Panc1 (cell line): Measurements from ENCODE around the gene PPIA. TPM values are rescaled to one million over a fixed set of nuclear protein-coding genes. Genes with fewer than 3 reads are reported as not detected.

Experiments used
- ATAC-seq: fragments of 200-7000 bp; cut with Tn5 transposase; 2 replicates; pipeline ENCODE4 v1.9.1; 2020; ENCODE audit warnings: mild to moderate bottlenecking, moderate library complexity
- BruUV-seq: library from RNA; stranded (reverse); fragments of 400-500 nt; replicated peaks from 2 replicates; lab custom pipeline; 2021; lab: Mats Ljungman, UMichigan
- CTCF ChIA-PET: fragments of 300-600 bp; sonication (Branson Sonifier 250); formaldehyde crosslinking; loops from one replicate; lab custom pipeline; 2022; ENCODE audit warnings: antibody characterized with exemption; lab: Charles Lee
- POLR2A ChIA-PET: fragments of 300-600 bp; sonication (Branson Sonifier 250); formaldehyde crosslinking; loops from one replicate; lab custom pipeline; 2022; ENCODE audit warnings: antibody characterized with exemption; lab: Charles Lee
- DNase-seq: peaks from one replicate; pipeline ENCODE4 v3.0.0-alpha.2; 2010; ENCODE audit warnings: low read depth, low spot score
- H3K27ac ChIP-seq: 2 replicates; pipeline ENCODE4 v1.5.1; 2011; ENCODE audit warnings: mild to moderate bottlenecking, low read length, inconsistent platforms
- H3K27me3 ChIP-seq: fragments of 200-500 bp; sonication (Bioruptor generic); 2 replicates; pipeline ENCODE4 v1.6.0; 2014; ENCODE audit warnings: low read length, inconsistent platforms; ENCODE audit not compliant: control insufficient read depth, insufficient read depth
- H3K36me3 ChIP-seq: fragments of 200-500 bp; sonication (Bioruptor generic); 2 replicates; pipeline ENCODE4 v1.5.1; 2014; ENCODE audit warnings: inconsistent platforms, mild to moderate bottlenecking, low read length, moderate library complexity; ENCODE audit not compliant: control insufficient read depth, insufficient read depth
- H3K4me1 ChIP-seq: 2 replicates; pipeline ENCODE4 v1.5.1; 2011; ENCODE audit warnings: inconsistent platforms, mild to moderate bottlenecking, low read length, moderate library complexity; ENCODE audit not compliant: control insufficient read depth, insufficient read depth
- H3K4me3 ChIP-seq, 2 experiments: 2 replicates each; pipeline ENCODE4 v1.5.1; 2011 to 2012; ENCODE audit warnings: low read depth in 2 of 2, low read length in 2 of 2, mild to moderate bottlenecking in 2 of 2, inconsistent platforms in 1 of 2, moderate library complexity in 1 of 2
- H3K9me3 ChIP-seq: fragments of 200-500 bp; sonication (Bioruptor generic); 2 replicates; pipeline ENCODE4 v1.5.1; 2014; ENCODE audit warnings: low read depth, mild to moderate bottlenecking, inconsistent platforms, low read length, moderate library complexity; ENCODE audit not compliant: control insufficient read depth, insufficient read depth
- POLR2AphosphoS5 ChIP-seq: IDR thresholded peaks from 2 replicates; pipeline ENCODE4 v1.6.1; 2012; ENCODE audit warnings: mild to moderate bottlenecking, low read depth, low read length, moderate library complexity
- SIN3A ChIP-seq: IDR thresholded peaks from 2 replicates; pipeline ENCODE4 v1.6.1; 2012; ENCODE audit warnings: low read depth, mild to moderate bottlenecking, low read length, moderate library complexity, borderline replicate concordance; ENCODE audit not compliant: insufficient read depth
- TCF7L2 ChIP-seq: IDR thresholded peaks from 2 replicates; pipeline ENCODE4 v1.6.1; 2011; ENCODE audit warnings: mild to moderate bottlenecking, low read depth, low read length, inconsistent platforms
- in situ Hi-C: cut with HindIII; loops from 2 replicates; pipeline ENCODE4 v1.10.0; 2016; ENCODE audit warnings: low sequenced_read_pairs, low pct_unique_long_range_greater_than_20kb
- intact Hi-C: fragments of 100-400 bp; cut with micrococcal nuclease; formaldehyde crosslinking; loops from one replicate; pipeline ENCODE4 v1.10.0; 2022; ENCODE audit not compliant: unreplicated experiment
- total RNA-seq: library from RNA; stranded (reverse); gene quantifications from one replicate; pipeline ENCODE4 v1.2.1, GENCODE V29; 2021; ENCODE audit not compliant: unreplicated experiment
- TF ChIP-seq, protein P1 (sequence below): fragments of 450-650 bp; IDR thresholded peaks from 2 replicates; pipeline ENCODE4 v1.5.1; 2017; ENCODE audit warnings: mild to moderate bottlenecking
- TF ChIP-seq, protein P2 (sequence below), 2 experiments: IDR thresholded peaks; 2 replicates each; pipeline ENCODE4 v1.6.1; 2011 to 2012; ENCODE audit warnings: low read depth in 2 of 2, control low read depth in 1 of 2, low read length in 1 of 2, mild to moderate bottlenecking in 1 of 2, moderate library complexity in 1 of 2; ENCODE audit not compliant: insufficient read depth in 1 of 2

PPIA gene
- total RNA-seq, 1 experiment from 2014 or later, result 3,706 TPM

DNA sequence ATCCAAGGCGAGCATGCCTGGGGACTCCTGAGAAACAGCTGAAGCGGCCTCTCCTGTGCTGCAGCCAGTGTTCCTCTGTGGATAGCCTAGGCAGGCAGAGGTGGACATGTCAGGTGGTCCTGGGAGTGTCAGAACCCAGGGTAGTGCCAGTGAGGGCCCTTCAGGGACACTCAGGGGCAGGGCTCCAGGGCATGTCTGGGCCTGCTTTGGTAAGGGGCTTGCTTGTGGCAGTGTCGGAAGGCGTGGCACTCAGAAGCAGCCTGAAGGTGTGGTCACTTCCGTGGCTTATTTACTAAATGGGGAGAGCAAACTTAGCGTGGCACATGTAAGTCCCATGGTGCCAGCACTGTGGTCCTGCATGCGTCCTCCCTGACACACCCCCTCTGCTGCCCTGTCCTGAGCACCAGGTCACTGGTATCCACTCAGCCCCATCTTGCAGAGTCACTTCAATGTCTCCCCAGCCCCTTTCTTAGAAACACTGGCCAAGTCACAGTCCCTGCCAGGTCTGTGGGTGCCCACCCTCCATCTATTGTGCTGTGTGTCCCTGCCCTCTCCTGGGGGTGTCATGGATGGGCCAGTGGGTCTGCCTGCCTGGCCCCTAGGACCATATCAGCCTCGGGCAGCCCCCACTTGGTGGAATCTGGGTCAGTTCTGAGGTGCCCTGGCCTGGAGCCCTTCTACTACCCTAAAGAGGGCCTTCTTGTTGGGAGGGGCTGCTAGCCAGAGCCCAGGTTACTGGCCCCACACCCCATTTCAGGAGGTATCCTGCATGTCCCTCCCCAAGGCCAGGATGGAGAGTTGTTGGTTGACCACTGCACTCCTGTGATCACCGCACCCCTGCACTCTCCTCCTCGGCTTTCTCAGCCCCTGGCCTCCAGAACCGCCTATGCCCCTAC is 41.4 kb upstream of the PPIA start:
- CTCF ChIA-PET, result no interaction called here
- TF ChIP-seq, protein P1, sequence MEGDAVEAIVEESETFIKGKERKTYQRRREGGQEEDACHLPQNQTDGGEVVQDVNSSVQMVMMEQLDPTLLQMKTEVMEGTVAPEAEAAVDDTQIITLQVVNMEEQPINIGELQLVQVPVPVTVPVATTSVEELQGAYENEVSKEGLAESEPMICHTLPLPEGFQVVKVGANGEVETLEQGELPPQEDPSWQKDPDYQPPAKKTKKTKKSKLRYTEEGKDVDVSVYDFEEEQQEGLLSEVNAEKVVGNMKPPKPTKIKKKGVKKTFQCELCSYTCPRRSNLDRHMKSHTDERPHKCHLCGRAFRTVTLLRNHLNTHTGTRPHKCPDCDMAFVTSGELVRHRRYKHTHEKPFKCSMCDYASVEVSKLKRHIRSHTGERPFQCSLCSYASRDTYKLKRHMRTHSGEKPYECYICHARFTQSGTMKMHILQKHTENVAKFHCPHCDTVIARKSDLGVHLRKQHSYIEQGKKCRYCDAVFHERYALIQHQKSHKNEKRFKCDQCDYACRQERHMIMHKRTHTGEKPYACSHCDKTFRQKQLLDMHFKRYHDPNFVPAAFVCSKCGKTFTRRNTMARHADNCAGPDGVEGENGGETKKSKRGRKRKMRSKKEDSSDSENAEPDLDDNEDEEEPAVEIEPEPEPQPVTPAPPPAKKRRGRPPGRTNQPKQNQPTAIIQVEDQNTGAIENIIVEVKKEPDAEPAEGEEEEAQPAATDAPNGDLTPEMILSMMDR, result no peak
- TF ChIP-seq, protein P2, sequence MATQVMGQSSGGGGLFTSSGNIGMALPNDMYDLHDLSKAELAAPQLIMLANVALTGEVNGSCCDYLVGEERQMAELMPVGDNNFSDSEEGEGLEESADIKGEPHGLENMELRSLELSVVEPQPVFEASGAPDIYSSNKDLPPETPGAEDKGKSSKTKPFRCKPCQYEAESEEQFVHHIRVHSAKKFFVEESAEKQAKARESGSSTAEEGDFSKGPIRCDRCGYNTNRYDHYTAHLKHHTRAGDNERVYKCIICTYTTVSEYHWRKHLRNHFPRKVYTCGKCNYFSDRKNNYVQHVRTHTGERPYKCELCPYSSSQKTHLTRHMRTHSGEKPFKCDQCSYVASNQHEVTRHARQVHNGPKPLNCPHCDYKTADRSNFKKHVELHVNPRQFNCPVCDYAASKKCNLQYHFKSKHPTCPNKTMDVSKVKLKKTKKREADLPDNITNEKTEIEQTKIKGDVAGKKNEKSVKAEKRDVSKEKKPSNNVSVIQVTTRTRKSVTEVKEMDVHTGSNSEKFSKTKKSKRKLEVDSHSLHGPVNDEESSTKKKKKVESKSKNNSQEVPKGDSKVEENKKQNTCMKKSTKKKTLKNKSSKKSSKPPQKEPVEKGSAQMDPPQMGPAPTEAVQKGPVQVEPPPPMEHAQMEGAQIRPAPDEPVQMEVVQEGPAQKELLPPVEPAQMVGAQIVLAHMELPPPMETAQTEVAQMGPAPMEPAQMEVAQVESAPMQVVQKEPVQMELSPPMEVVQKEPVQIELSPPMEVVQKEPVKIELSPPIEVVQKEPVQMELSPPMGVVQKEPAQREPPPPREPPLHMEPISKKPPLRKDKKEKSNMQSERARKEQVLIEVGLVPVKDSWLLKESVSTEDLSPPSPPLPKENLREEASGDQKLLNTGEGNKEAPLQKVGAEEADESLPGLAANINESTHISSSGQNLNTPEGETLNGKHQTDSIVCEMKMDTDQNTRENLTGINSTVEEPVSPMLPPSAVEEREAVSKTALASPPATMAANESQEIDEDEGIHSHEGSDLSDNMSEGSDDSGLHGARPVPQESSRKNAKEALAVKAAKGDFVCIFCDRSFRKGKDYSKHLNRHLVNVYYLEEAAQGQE (IDR thresholded peaks at IDR 0.05; ENCODE audit: insufficient read depth in 1 of 2, low read depth in 2 of 2, low read length in 1 of 2), result no peak
- TF ChIP-seq TCF7L2 (no peak), POLR2AphosphoS5 (no peak), SIN3A (no peak)
- Histone ChIP-seq H3K27me3 (no peaks in the 10 kb centered on the region), H3K9me3 (no peaks in the 10 kb centered on the region), H3K4me3 (no peak overlapping the region), H3K4me1 (peaks cover 19% of the 10 kb centered on the region), H3K27ac (no peak overlapping the region), H3K36me3 (no peaks in the 10 kb centered on the region; the same call in 1 of the 2 replicates)
- ATAC-seq, result peak; percentile 11; the same call in 1 of the 2 replicates
- POLR2A ChIA-PET, result no interaction called here
- BruUV-seq, result no TSS peak
- in situ Hi-C loops, result no loop called here
- no peak for DNase-seq
- intact Hi-C loops, result loop anchor here (5.0 kb wide), 1 partner anchor 168 kb away; no protein-coding TSS in a partner anchor

DNA sequence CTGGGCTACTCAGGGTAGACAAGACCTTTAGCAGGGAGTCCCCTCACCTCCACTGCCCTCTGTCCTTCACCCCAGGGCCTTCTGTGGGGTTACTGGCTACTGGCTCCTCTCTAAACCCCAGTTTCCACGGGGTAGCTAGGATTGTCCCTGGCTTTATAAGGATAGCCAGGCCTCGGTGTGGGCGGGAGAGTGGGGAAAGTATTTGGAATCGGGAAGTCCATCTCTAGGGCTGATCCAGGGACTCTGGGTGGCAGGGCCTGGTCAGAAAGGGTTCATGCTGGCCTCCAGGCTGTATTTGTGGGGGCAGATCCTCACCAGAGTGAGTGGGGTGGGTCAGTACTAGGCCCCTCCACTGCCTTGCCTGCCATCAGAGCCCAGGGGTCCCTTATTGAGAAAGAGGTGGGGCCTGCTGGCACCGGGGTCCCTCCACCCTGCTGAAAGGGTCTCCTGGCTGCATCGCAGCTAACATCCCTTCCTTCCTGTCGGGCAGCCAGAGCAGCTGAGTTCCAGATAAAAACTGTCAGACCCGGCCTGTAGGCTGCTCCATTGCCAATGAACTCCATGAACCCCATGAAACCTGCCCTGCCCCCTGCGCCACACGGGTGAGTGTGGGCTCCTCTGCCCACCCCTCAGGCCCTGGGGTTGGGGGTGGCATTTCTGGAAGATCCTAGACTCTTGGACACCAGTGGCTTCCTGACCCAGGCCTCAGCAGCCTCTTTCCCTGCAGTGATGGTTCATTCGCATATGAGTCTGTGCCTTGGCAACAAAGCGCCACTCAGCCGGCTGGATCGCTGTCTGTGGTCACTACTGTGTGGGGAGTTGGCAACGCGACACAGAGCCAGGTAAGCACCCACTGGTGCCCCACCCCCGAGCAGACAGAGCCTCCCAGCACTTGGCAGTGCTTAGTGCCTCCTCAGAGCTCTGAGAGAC is 40.5 kb upstream of the PPIA start:
- POLR2A ChIA-PET, result no interaction called here
- no peak overlapping the region for H3K27ac ChIP-seq

More for the DNA sequence above, 40.5 kb upstream of the PPIA start:
- TF ChIP-seq, protein P1, result no peak
- TF ChIP-seq TCF7L2 (no peak), SIN3A (no peak), POLR2AphosphoS5 (no peak; the same call in 1 of the 2 replicates)
- TF ChIP-seq, protein P2 (IDR thresholded peaks at IDR 0.05; ENCODE audit: insufficient read depth in 1 of 2, low read depth in 2 of 2, low read length in 1 of 2), result no peak
- Histone ChIP-seq H3K27me3 (no peaks in the 10 kb centered on the region), H3K9me3 (no peaks in the 10 kb centered on the region), H3K36me3 (no peaks in the 10 kb centered on the region; the same call in 1 of the 2 replicates), H3K4me3 (no peak overlapping the region), H3K4me1 (peaks cover 10% of the 10 kb centered on the region)
- DNase-seq (no peak), ATAC-seq (no peak)
- intact Hi-C loops, result no loop called here
- BruUV-seq, result no TSS peak
- in situ Hi-C loops, result no loop called here
- CTCF ChIA-PET, result no interaction called here
